Suppressor macrophage treated with lipopolysaccharide for 4 hours (primary cell): ENCODE measurements around the gene SLC35G1.
A peak's percentile ranks its signal among the peaks of the same experiment; 100 is the strongest.

ENCODE experiments used
- DNase-seq: peaks from one replicate; pipeline ENCODE4 v3.0.0-alpha.2; 2020

SLC35G1 gene

DNA sequence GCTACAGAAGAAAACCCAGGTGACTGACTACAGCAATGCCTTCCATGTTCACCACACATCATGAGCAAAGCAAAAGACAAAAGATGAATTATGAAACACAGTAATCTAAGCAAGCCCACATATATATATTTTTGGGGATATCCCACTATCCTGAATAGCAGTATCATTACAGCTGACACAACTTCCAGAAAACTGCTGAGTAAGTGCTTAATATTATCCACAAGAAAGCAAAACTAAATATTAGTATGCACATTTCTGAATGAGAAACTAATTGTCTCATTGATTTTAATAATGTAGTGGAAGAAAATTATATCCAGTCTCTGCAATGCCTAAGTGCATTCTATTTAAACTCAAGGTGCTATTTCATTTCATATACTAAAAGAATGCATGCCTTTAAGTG, 14.5 kb upstream of the SLC35G1 start:
- DNase-seq: no peak

DNA sequence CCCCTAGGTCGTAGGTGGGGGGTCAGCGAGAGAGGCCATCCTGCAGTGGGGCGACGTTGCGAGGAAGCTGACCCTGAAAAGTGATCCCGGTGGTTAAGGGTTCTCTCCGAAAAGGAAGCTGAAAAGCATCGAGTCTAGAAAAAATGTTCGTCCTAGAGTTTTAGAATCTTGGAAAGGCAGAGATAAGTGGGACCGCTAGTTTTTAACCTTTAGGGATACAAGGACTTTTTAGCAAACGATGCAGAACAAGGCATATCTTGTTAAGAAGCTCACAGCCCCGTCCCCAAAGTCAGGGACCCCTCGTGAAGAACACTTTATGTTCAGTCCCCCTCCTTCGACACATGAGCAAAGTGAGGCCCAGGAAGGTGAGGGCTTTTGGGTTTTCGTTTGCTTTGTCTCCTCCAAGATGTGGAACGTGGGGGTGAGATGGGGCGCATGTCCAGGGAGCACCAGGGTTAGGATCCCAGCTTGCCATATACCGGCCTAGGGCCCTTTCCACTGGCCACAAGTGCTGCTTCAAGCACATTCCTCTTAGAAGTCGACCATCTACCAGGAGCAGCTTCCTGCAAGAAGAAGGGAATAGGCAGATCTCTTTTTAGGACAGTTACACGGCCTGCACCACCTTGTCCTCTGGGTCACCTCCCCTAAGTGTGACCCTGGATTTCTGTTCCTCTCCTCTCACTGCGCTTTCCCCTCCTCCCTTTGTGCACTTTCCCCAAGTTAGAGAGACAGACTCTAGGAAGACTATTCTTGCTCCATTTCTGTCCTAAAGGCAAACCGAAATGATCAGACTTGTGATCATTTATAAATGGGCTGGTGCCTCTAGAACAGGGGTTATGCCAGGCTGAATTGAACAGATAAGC, 969 bp downstream of the SLC35G1 start:
- DNase-seq: no peak

DNA sequence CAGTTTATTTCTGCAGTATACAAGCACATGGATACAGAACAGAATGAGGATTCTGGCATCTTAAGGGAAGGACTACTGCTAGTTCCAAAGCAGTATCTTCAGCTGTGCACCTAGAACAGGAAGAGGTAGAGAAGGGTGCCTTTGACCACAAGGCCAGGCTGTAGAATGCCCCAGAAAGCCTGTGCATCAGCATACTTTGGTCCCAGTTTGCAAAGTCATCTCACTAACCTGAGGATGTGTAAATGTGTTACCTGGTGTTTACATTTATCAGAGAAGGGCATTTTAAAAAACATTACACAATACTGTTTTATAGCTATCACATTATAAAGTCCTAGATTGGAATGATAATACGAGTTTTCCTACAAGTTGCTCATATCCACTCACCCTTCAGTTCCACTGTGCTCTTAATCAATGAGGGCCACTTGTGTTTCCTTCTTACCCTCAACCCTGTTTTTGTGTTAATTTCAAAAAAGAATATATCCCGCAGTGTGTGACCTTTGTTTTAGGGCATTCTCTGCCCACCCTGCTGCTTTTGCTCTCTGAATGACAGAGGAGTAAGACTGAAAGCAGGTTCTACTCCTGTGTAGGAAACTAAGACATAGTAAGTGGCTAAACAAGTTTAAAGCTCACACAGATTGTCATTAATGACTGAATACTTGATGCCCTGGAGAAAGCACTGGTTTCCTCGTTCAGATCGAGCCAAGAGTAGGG, 3.4 kb downstream of the SLC35G1 start:
- no peak for DNase-seq

DNA sequence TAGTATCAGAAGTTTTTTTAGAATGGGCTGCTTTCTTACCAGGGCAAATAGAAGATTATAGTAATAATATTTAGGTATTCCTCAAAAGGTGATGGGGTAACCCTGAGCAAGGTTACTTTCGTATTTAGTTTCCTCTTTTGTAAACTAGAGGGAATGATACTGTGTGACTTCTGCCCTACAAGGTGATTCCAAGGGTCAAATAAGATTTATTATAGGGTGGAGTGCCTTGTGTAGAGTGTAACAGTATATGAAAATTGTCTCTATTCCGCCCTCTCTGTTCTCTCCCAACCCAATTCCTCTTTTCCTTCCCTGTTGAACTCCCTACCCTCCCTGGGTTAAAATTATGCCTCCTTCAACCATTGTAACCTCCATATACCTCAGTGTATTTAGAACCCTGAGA, 5.3 kb downstream of the SLC35G1 start:
- DNase-seq: no peak

DNA sequence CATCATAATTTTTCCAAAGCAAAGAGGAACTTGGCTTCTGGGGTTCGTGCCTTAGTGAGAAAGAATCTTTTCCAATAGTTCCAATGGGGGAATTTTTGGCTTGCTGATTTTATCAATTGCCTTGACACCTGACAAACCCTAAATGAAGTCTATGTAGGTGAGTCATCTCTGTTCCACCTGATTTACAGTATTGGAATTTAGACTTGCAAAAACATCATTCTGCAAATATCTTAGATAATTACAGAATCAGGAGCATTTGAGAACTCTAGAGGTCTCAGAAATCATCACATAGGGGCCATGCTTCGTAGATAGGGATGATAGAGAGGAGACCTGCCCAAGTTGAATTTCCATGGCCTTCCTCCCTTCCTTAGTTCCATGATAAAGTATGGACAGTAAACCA, 9.3 kb downstream of the SLC35G1 start:
- no peak for DNase-seq

DNA sequence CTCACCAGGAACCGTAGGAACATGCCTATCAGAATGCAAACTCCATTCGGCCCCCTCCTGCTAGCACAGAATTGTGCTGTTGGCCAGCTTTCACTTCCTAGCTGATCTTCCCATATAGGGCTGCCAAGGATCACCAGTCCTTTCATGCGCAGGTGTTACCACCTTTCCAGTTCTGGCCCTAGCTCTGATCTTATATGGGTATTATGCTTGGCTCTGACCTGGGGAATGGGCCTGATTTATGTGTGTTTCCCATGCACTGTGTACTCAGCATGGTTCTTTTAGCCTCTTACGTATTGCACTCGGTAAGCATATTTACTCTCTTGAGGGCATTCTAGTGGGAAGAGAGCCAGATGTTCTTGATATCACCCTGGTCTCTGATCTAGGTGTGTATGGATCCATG, 11.1 kb downstream of the SLC35G1 start:
- DNase-seq: no peak

DNA sequence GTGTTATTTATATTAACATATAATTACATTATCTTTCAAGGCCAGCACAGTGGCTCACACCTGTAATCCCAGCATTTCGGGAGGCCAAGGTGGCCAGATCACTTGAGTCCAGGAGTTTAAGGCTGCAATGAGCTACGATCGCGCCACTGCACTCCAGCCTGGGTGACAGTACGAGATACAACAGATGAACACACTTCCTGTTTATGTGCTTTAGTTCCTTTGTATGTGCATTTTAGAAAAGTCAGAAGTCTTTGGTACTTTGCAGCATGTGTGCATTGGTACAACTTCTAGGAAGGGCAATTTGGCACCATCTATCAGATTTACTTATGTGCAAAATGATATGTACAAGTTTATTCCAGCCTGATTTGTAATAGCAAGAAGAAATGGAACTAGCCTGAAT, 13.3 kb downstream of the SLC35G1 start:
- DNase-seq: no peak

DNA sequence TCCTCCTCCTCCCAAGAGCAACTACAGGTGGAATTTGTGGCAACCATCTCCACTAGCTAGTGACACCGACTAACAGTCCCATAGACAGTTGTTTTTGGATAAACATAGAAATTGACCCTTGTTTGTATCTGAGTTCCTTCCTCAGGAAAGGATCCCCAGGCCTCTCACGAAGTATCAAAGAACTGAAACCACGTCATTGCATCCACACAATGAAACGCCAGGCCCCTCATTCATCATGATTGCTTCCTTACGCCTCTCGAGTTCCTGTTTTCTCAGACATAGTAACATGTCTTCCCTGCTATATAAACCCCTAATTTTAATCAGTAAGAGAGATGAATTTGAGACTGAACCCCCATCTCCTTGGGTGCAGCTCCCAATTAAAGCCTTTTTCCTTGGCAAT, 18.1 kb downstream of the SLC35G1 start:
- DNase-seq: no peak

DNA sequence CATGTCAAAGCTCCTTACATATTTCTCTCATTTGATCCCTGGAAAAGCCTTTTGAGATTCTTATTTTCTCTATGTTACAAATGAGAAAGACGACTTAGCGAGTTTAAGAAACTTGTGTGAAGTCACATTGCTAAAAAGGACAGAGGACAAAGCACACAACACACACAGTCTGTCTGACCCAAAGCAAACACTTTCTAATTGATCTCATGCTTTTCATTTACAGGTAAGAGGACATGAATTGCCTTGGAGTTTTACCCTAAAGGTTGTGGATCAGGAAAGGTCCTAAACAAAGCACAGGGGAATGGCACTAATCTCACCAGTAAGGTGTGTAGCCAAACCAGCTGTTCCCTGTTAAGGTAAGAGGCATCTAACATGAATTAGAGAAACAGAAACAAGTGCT, 18.7 kb downstream of the SLC35G1 start:
- DNase-seq: no peak

DNA sequence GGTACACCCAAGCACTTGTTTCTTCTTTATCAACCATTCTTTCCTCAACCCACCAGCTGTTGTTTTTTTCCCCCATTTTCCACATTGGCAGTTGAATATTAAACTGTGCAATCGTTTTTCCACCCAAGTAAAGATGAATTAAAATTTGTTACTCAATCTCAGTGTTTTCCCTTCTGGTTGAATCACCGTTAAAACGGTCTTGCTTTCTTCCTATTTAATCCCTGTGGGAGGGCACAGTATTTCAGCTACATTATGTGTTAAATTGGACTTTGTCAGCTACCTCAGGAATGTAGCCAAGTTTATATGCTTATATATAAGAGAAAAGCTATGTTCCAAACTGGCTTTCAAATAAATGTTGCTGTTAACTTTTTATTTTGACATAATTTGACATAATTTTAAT, 19.9 kb downstream of the SLC35G1 start:
- no peak for DNase-seq

DNA sequence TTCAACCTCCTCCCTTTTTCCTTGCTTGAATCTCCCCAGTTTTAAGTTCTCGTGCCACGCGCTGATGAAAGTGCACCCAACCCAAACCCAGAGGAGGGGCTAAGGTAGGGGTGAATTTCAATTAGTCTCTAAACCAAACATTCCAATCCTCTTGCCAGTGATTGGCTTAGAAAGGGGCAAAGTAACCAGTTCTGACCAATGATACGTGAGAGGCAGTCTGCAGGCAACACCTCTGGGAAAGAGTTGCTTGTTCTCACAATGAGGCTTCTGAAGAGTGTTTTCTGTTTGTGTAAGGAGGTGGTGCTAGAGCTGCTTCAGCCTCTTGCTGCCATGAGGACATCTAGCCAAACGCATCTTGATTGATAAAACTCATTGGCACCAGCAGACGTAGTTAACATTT, 21.8 kb downstream of the SLC35G1 start:
- no peak for DNase-seq

DNA sequence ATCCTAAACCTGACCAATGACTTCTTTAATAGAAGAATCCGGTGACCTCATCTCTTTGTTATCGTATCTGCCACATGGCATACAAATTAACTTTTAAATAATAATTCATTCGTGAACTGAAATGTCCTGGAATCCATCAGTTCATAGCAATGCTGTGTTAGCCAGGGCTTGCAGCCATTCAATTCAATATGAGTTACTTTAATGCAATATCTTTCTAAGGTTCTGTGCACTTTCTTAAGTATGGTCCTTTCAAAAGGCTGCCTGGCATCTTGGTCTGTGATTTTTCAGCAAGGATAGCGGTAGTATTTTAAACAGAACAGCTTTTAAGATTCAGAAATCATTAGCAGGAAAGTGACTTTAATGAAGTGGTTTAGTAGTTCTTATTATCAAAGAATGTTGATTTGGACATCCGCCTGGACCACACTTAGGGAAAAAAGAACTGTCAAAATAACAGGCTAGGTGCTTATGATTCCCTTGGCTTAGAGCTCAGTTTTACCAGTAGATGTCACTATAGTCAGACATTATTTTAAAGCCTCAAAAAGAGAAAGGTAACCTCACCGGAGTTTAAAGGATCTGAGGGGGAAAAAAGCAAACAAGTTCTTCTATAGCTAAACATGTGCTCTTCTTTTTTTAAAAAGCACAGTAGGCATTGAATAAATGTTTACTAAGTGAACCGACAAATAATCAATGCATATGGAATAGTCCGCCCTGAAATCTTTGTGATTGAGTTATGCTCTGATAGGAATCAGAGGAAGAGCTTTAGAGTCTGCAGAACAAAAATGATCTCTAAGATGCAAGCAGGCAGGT, 22.7 kb downstream of the SLC35G1 start:
- DNase-seq: no peak

DNA sequence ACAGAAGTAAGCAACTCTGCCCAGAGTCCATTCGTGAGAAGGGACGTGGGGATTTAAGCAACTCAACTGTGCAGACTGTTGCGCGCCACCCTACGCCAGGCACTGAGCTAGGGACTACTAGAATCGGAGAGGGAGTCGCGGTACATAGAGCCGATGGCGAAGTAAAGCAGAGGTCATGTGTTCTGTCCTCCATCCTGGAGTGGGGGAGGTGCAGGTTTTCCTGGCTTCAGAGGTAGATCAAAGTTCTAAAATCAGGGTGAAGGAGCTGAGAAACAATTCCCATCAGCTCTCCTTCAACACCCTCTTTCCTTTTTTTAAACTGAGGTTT, 23.2 kb downstream of the SLC35G1 start:
- DNase-seq: no peak

DNA sequence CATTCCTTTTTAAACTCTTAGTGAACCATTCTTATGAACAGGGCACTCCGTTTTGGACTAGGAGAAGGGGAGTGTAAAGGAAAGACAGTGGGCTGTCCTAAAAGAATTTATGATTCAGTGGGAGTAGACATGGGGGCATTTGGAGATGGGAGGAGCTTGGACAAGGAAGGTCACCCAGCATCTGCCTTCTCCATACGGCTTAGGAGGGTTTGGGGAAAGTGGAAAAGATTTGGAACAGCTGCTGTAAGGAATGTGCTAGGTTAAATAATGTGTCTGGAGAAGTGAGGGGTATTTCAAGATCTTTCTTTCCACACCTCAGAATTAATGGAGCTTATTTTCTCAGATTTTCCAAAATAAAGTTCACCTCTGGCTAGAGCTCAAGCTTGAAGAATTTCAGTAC, 24.0 kb downstream of the SLC35G1 start:
- no peak for DNase-seq

DNA sequence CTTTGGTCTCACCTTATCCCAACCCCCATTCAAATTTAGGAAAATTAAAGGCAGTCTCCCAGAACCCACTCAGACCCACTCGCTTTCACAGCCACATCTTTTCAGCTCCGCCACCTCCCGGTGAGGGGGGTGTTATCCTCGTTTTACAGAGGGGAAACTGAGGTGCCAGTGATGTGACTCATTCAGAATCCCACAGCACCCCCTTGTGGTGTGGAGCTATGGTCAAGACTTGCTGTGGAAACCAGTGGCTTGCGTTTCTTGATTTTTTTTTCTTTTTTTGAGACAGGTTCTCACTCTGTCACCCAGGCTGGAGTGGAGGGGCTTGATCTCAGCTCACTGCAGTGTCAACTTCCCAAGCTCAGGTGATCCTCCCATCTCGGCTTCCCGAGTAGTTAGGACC, 27.6 kb downstream of the SLC35G1 start:
- peak; percentile 34 for DNase-seq

DNA sequence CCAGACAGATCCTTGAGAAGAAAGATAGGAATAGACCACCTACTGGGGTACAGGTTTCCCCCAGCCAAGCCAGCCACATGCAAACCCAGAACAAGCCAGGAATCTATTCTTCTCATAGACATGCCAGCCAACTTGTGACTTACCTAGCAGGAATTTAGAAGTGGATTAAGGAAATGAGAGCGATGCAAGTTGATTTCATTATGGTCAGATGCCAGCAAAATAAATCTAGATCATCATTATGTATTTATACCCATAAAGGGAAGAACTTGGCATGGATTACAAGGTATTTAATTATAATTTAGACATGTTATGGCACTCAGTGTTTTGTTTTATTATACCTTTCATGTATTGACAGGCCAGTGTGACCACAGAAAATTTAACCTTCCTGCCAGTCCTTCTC, 32.8 kb downstream of the SLC35G1 start:
- no peak for DNase-seq

DNA sequence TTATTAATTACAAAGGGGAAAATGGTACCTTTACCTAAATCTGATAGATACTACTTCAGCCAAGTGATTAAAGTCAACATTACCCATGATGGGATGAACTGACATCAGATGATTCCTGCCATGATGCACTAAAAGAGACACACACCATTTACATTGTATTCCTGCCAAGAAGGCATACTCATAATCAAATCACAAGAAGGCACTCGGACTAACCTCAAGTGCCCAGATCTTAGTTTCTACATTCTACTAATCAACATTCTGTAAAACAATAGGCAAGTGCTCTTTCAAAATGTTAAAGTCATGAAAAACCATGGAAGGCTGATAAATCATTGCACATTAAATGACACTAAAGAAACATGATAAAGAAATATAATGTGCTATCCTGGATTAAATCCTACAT, 44.4 kb downstream of the SLC35G1 start:
- no peak for DNase-seq

DNA sequence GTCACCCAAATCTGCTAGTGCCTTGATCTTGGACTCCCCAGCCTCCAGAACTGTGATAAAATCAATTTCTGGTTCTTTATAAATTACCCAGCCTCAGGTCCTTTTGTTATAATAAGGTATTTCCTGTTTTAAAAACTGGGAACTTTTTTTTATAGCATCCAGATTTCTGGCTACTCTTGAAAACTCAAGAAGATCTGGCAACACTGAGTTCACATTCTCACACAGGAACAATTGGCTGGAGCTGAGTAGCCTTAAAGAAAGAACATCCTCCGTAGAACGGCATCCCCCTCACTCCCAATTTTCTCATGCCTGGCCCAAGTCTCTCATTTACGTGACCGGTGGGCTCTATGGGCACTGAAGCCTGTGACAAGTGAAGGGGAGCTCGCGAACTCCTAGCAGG, 47.1 kb downstream of the SLC35G1 start:
- DNase-seq: no peak

DNA sequence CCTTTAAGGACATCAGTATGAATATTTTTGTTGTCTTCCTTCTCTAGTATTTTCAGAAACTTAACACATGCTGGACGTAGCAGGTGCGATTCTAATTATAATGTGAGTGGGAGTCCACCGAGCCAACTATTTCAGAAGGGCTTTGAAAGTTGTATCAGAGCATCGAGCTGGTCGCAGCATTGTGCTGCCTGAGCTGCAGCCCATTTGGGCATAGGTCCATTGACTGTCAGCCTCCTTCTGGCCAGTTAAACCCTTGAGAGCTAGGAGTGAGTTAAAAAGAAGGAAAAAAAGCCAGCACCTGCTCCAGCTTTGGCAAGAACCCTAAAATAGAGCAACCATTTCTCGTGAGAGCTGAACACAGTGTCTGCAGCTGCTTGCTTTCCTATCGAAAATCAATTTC, 47.8 kb downstream of the SLC35G1 start:
- no peak for DNase-seq

DNA sequence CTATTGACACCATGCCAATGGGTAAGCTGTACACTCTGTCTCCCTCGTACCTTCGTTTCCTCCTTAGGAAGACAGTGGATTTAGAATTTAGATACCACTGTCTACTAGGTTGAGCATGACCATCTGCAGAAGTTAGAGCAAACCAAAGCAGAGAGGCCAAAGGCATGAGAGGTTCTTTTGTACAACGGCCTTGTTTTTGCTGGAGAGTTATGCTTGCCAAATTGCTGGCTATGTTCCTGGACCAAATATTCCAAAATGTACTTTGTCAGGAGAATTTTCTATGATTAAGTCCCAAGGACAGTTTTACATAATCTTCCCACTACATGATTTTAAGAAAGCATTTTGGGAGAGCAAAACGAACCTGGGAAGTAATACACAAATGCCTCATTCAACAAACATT, 52.0 kb downstream of the SLC35G1 start:
- DNase-seq: no peak

DNA sequence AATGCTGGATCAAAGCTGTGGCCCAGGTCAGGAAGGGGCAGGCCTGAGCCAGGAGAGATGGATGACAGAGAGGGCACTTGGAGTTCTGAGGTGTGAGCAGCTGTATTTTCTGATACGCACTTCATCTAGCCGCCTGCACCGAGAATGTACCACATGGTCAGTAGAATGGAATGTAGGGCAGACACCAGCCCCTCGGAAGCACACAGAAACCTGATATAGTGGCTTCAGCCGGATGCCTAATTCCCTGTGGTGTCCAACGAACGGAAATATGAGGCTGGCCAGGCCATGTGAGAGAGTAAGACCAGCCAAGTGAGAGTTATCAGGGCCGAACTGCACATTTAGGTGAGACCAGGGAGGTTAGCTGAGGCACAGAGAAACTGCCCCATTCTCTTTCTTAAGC, 53.3 kb downstream of the SLC35G1 start:
- DNase-seq: no peak

DNA sequence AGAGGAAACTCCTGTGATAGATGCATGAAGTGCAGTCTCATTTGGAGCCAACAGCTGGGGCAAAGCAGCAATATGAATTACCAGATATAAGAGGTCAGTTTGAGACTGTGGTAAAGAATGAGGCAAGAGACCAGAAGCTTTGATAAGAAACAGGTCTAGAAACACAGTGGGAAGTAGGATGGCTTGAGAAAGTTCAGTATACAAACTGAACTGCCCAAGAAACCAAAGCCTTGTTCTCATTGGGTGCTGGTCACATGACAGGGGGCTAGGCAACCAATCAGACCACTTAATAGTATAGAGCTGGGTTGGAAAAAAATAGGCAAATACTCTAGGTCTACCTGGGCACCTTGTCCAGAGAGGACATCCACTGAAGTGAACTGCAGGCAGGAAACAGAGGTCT, 53.7 kb downstream of the SLC35G1 start:
- no peak for DNase-seq

DNA sequence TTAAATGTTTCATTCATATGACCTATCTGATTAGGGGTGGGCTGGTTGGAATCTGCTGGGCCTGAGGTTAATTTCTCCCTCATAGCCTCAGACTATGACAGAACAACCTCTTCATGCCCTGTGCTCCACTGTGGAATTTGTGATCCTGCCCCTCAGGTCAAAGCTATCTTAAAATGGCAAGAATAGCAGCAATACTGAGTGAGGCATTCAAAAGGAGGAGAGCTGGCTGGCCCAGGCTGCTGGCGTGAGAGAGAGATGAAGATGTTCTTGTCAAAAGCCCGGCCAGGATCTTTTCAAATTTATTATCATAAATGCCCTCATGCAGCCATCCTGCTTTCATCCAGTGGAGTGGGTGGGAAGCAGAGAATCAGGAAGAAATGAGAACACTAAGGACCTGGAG, 58.1 kb downstream of the SLC35G1 start:
- no peak for DNase-seq
